A549 (cell line): ENCODE data around the gene GALNTL6.

Experiments
- CTCF ChIP-seq: fragments of >200 bp; sonication (Bioruptor Twin); formaldehyde crosslinking; IDR thresholded peaks from 3 replicates; pipeline ENCODE4 v1.5.1; 2016
- POLR2A ChIP-seq: IDR thresholded peaks from 2 replicates; pipeline ENCODE4 v1.6.1; 2012; ENCODE audit warnings: mild to moderate bottlenecking, low read length
- TP53 ChIP-seq: fragments of 250-450 bp; sonication (Bioruptor Pico); IDR thresholded peaks from 2 replicates; pipeline ENCODE4 v1.5.0; 2021; ENCODE audit warnings: mild to moderate bottlenecking, moderate library complexity
- ZSCAN20 ChIP-seq: fragments of 250-450 bp; sonication (Bioruptor Pico); IDR thresholded peaks from 2 replicates; pipeline ENCODE4 v1.8.0; 2022; ENCODE audit warnings: mild to moderate bottlenecking, moderate library complexity

- no peak for TF ChIP-seq ZSCAN20 (CRISPR knock-in tag)
- TF ChIP-seq CTCF: no peak
- TF ChIP-seq TP53 (CRISPR knock-in tag): no peak
- no peak for TF ChIP-seq POLR2A
Observed at GRCh38 chr4:172018358-172018757, 205.2 kb downstream of the GALNTL6 start.
